GM12878 (cell line): ENCODE measurements around the gene EGFR. TPM values are rescaled to one million over a fixed set of nuclear protein-coding genes. Genes with fewer than 3 reads are reported as not detected.

Source experiments
- BRCA1 ChIP-seq: IDR thresholded peaks from 2 replicates; pipeline ENCODE4 v1.6.1; 2011; ENCODE audit warnings: low read depth, low read length, improper control_type of control experiment
- FOXK2 ChIP-seq: fragments of 450-650 bp; IDR thresholded peaks from 2 replicates; pipeline ENCODE4 v1.6.1; 2017; ENCODE audit warnings: mild to moderate bottlenecking, moderate library complexity
- GABPA ChIP-seq: IDR thresholded peaks from 2 replicates; pipeline ENCODE4 v1.6.1; 2014; ENCODE audit warnings: antibody characterized with exemption, low read depth, mild to moderate bottlenecking, inconsistent platforms
- IRF4 ChIP-seq: IDR thresholded peaks from 2 replicates; pipeline ENCODE4 v1.6.1; 2011; ENCODE audit warnings: low read depth, low read length
- MEF2A ChIP-seq: IDR thresholded peaks from 2 replicates; pipeline ENCODE4 v1.6.1; 2011; ENCODE audit warnings: low read depth, mild to moderate bottlenecking, low read length, moderate library complexity; ENCODE audit not compliant: insufficient read depth
- NFYA ChIP-seq: IDR thresholded peaks from 2 replicates; pipeline ENCODE4 v1.6.1; 2011; ENCODE audit warnings: low read depth, mild to moderate bottlenecking, low read length, improper control_type of control experiment, borderline replicate concordance
- NR2C2 ChIP-seq: IDR thresholded peaks from 2 replicates; pipeline ENCODE4 v1.6.1; 2011; ENCODE audit warnings: borderline replicate concordance, low read depth; ENCODE audit not compliant: control insufficient read depth, insufficient read length
- STAT3 ChIP-seq: IDR thresholded peaks from 2 replicates; pipeline ENCODE4 v1.6.1; 2011; ENCODE audit warnings: low read depth, low read length, improper control_type of control experiment
- polyA plus RNA-seq, 11 experiments: library from polyadenylated mRNA; depleted of rRNA in 4 of 11; unstranded in 6 of 11; stranded (reverse) in 5 of 11; fragments of >200 nt; fragmentation: Nextera tagmentation in 4 of 11; fragmentation: Illumina TruSeq in 1 of 11; extraction: Ambion mirVana in 4 of 11; extraction: Trizol in 1 of 11; gene quantifications; 1 replicate in 1 of 11; 2 replicates in 10 of 11; pipeline versions ENCODE4 v1.2.1 to v1.2.3, GENCODE V29; 2011 to 2016; ENCODE audit warnings: inconsistent platforms in 2 of 11, missing spikeins in 2 of 11, low read depth in 1 of 11
- total RNA-seq, 4 experiments: library from RNA; depleted of rRNA in 3 of 4; stranded (reverse); fragments of >200 nt in 3 of 4; fragmentation: Illumina TruSeq in 1 of 4; extraction: Trizol in 1 of 4; gene quantifications; 2 replicates each; pipeline versions ENCODE4 v1.2.1 to v1.2.3, GENCODE V29; 2013 to 2021
- TF ChIP-seq, protein P1 (sequence below): IDR thresholded peaks from 2 replicates; pipeline ENCODE4 v1.6.1; 2011; ENCODE audit warnings: borderline replicate concordance, low read depth, mild to moderate bottlenecking, moderate library complexity, low read length; ENCODE audit not compliant: insufficient read depth, poor library complexity, severe bottlenecking
- TF ChIP-seq, protein P2 (sequence below): fragments of 450-650 bp; IDR thresholded peaks from 2 replicates; pipeline ENCODE4 v1.6.1; 2017; ENCODE audit warnings: mild to moderate bottlenecking
- TF ChIP-seq, protein P3 (sequence below): IDR thresholded peaks from 2 replicates; pipeline ENCODE4 v1.6.1; 2011; ENCODE audit warnings: mild to moderate bottlenecking, low read depth, low read length, moderate library complexity; ENCODE audit not compliant: insufficient replicate concordance

Gene EGFR
- total and polyA plus RNA-seq, 10 of the 15 experiments (the other 5 are each of a cell fraction or from before 2014, with no cell fraction given): 0.01 to 0.31 TPM; not detected in 8

DNA sequence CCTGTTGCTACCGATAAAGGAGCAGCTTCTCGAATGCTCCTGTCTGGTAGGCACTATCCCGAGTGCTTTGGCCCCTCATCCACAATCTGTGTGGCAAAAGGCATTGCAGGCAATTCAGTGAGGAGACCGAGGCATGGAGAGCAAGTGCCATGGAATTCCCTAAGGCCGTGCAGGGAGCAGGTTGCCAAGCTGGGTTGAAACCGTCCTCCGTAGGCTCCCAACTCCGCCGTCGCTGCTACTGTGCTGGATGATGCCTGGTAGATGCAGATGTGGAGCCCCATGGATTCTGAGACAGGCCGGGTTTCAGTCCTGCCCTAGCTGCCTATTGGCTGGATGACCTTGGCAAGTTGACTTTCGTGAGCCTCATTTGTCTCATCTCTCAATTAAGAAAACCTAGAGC lies 85.3 kb downstream of the EGFR start (continued):
- TF ChIP-seq, protein P1, sequence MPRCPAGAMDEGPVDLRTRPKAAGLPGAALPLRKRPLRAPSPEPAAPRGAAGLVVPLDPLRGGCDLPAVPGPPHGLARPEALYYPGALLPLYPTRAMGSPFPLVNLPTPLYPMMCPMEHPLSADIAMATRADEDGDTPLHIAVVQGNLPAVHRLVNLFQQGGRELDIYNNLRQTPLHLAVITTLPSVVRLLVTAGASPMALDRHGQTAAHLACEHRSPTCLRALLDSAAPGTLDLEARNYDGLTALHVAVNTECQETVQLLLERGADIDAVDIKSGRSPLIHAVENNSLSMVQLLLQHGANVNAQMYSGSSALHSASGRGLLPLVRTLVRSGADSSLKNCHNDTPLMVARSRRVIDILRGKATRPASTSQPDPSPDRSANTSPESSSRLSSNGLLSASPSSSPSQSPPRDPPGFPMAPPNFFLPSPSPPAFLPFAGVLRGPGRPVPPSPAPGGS: no peak
- TF ChIP-seq STAT3 (no peak), NFYA (no peak), IRF4 (no peak), BRCA1 (no peak), NR2C2 (no peak), FOXK2 (no peak), GABPA (no peak), MEF2A (no peak)
- TF ChIP-seq, protein P2, sequence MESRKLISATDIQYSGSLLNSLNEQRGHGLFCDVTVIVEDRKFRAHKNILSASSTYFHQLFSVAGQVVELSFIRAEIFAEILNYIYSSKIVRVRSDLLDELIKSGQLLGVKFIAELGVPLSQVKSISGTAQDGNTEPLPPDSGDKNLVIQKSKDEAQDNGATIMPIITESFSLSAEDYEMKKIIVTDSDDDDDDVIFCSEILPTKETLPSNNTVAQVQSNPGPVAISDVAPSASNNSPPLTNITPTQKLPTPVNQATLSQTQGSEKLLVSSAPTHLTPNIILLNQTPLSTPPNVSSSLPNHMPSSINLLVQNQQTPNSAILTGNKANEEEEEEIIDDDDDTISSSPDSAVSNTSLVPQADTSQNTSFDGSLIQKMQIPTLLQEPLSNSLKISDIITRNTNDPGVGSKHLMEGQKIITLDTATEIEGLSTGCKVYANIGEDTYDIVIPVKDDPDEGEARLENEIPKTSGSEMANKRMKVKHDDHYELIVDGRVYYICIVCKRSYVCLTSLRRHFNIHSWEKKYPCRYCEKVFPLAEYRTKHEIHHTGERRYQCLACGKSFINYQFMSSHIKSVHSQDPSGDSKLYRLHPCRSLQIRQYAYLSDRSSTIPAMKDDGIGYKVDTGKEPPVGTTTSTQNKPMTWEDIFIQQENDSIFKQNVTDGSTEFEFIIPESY: no peak
- TF ChIP-seq, protein P3, sequence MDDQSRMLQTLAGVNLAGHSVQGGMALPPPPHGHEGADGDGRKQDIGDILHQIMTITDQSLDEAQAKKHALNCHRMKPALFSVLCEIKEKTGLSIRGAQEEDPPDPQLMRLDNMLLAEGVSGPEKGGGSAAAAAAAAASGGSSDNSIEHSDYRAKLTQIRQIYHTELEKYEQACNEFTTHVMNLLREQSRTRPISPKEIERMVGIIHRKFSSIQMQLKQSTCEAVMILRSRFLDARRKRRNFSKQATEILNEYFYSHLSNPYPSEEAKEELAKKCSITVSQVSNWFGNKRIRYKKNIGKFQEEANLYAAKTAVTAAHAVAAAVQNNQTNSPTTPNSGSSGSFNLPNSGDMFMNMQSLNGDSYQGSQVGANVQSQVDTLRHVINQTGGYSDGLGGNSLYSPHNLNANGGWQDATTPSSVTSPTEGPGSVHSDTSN: no peak
